Endothelial cell of umbilical vein (primary cell): ENCODE data around the gene AGPAT2. TPM values are rescaled to one million over a fixed set of nuclear protein-coding genes. Genes with fewer than 3 reads are reported as not detected.

ENCODE experiments used
- BruUV-seq: library from RNA; stranded (reverse); fragments of 400-500 nt; replicated peaks from 2 replicates; lab custom pipeline; 2021; lab: Mats Ljungman, UMichigan
- CTCF ChIA-PET: fragments of 300-600, 350-600 bp; sonication (Branson Sonifier 250); formaldehyde crosslinking; loops from one replicate; lab custom pipeline; 2021; ENCODE audit warnings: antibody characterized with exemption, inconsistent platforms; lab: Charles Lee
- POLR2A ChIA-PET: fragments of 300-600, 350-600 bp; sonication (Branson Sonifier 250); formaldehyde crosslinking; loops from one replicate; lab custom pipeline; 2021; ENCODE audit warnings: antibody characterized with exemption, inconsistent platforms; lab: Charles Lee
- DNase-seq: peaks from one replicate; pipeline ENCODE4 v3.0.0-alpha.2; 2011; ENCODE audit warnings: low read depth, low spot score
- FAIRE-seq: peaks from 2 replicates; lab custom pipeline; 2011; peaks lifted over from hg19 to GRCh38; lab: Jason Lieb, UNC
- H2AFZ ChIP-seq: 2 replicates; pipeline ENCODE4 v1.6.0; 2012; ENCODE audit warnings: low read depth, low read length, control low read depth, inconsistent platforms
- H3K27ac ChIP-seq: 2 replicates; pipeline ENCODE4 v1.5.1; 2011; ENCODE audit warnings: low read depth, mild to moderate bottlenecking, control low read depth, low read length, moderate library complexity; ENCODE audit not compliant: insufficient read depth
- H3K27me3 ChIP-seq, 2 experiments: 2 replicates each; pipeline versions ENCODE4 v1.6.0 to v1.6.1; 2011; ENCODE audit warnings: low read length in 2 of 2, mixed read lengths in 1 of 2; ENCODE audit not compliant: control insufficient read depth in 2 of 2, insufficient read depth in 2 of 2
- H3K36me3 ChIP-seq, 2 experiments: 2 replicates in 1 of 2; 3 replicates in 1 of 2; pipeline ENCODE4 v1.5.1; 2011; ENCODE audit warnings: low read length in 2 of 2, mild to moderate bottlenecking in 1 of 2, moderate library complexity in 1 of 2; ENCODE audit not compliant: control insufficient read depth in 2 of 2, insufficient read depth in 2 of 2; ENCODE audit errors: extremely low read depth in 1 of 2
- H3K4me1 ChIP-seq: 3 replicates; pipeline ENCODE4 v1.5.1; 2011; ENCODE audit warnings: mild to moderate bottlenecking, low read length; ENCODE audit not compliant: control insufficient read depth, insufficient read depth; ENCODE audit errors: extremely low read depth
- H3K4me2 ChIP-seq: 2 replicates; pipeline ENCODE4 v1.6.1; 2011; ENCODE audit warnings: low read length, control low read depth, mixed read lengths; ENCODE audit not compliant: insufficient read depth
- H3K4me3 ChIP-seq, 3 experiments: fragments of 200-600 bp in 1 of 3; sonication (generic), shearing (Covaris generic) in 1 of 3; replicated peaks in 1 of 3; 2 replicates each; pipeline ENCODE4 v1.5.1; 2011 to 2016; ENCODE audit warnings: control low read depth in 3 of 3, low read length in 3 of 3, mild to moderate bottlenecking in 2 of 3, inconsistent platforms in 1 of 3, low read depth in 1 of 3, moderate library complexity in 1 of 3; ENCODE audit not compliant: insufficient read depth in 1 of 3
- H3K79me2 ChIP-seq: 2 replicates; pipeline ENCODE4 v1.6.0; 2012; ENCODE audit warnings: low read length, inconsistent platforms; ENCODE audit not compliant: control insufficient read depth, insufficient read depth
- H3K9ac ChIP-seq: replicated peaks from 2 replicates; pipeline ENCODE3; 2011; ENCODE audit warnings: low read length, control low read depth; ENCODE audit not compliant: insufficient read depth; ENCODE audit errors: extremely low read depth
- H3K9me1 ChIP-seq: replicated peaks from 3 replicates; pipeline ENCODE4 v1.6.0; 2011; ENCODE audit warnings: mild to moderate bottlenecking, low read length; ENCODE audit not compliant: control insufficient read depth, insufficient read depth; ENCODE audit errors: extremely low read depth
- H3K9me3 ChIP-seq: replicated peaks from 2 replicates; pipeline ENCODE4 v1.5.1; 2012; ENCODE audit warnings: low read length, inconsistent platforms; ENCODE audit not compliant: control insufficient read depth, insufficient read depth
- H4K20me1 ChIP-seq: replicated peaks from 2 replicates; pipeline ENCODE3; 2011; ENCODE audit warnings: mild to moderate bottlenecking, low read length; ENCODE audit not compliant: control insufficient read depth, insufficient read depth; ENCODE audit errors: extremely low read depth
- CTCF ChIP-seq, 2 donors: IDR thresholded peaks; 1 replicate in 1 of 2; 2 replicates in 1 of 2; pipeline ENCODE4 v1.5.1; 2011; ENCODE audit warnings: low read length in 2 of 2, mild to moderate bottlenecking in 2 of 2, moderate library complexity in 2 of 2, control low read depth in 1 of 2, inconsistent platforms in 1 of 2, low read depth in 1 of 2; ENCODE audit not compliant: insufficient read depth in 1 of 2; ENCODE audit errors: extremely low read depth in 1 of 2
- EZH2 ChIP-seq: IDR thresholded peaks from 2 replicates; pipeline ENCODE4 v1.6.1; 2012; ENCODE audit warnings: borderline replicate concordance, low read depth, mild to moderate bottlenecking, moderate library complexity, low read length, inconsistent platforms; ENCODE audit not compliant: severe bottlenecking
- FOS ChIP-seq: IDR thresholded peaks from 2 replicates; pipeline ENCODE4 v1.6.1; 2011; ENCODE audit warnings: mild to moderate bottlenecking, low read length, moderate library complexity, borderline replicate concordance; ENCODE audit not compliant: insufficient read depth
- GATA2 ChIP-seq: IDR thresholded peaks from 2 replicates; pipeline ENCODE4 v1.7.0; 2011; ENCODE audit warnings: low read depth, mild to moderate bottlenecking, moderate library complexity, mixed read lengths, low read length; ENCODE audit not compliant: insufficient read length, insufficient read depth
- JUN ChIP-seq: IDR thresholded peaks from 2 replicates; pipeline ENCODE4 v1.6.1; 2011; ENCODE audit warnings: borderline replicate concordance, low read depth; ENCODE audit not compliant: insufficient read length, insufficient read depth
- MAX ChIP-seq: IDR thresholded peaks from 2 replicates; pipeline ENCODE4 v1.6.1; 2011; ENCODE audit not compliant: insufficient read depth, insufficient read length
- MYC ChIP-seq: IDR thresholded peaks from one replicate; pipeline ENCODE4 v1.6.1; 2011; ENCODE audit warnings: mild to moderate bottlenecking, low read depth, low read length
- POLR2A ChIP-seq: IDR thresholded peaks from 2 replicates; pipeline ENCODE4 v1.6.1; 2012; ENCODE audit warnings: low read depth, mild to moderate bottlenecking, control low read depth, low read length
- POLR2AphosphoS5 ChIP-seq: IDR thresholded peaks from 2 replicates; pipeline ENCODE4 v1.6.1; 2012; ENCODE audit warnings: low read depth, mild to moderate bottlenecking, control low read depth, low read length, moderate library complexity; ENCODE audit not compliant: insufficient read depth
- dilution Hi-C: fragments of 300-500 bp; cut with MboI; formaldehyde crosslinking; loops from one replicate; pipeline ENCODE4 v1.15.0; 2019; ENCODE audit warnings: low sequenced_read_pairs; ENCODE audit not compliant: extremely low pct_ligation_motif_present
- intact Hi-C: fragments of 100-400 bp; cut with micrococcal nuclease; formaldehyde crosslinking; loops from one replicate; pipeline ENCODE4 v1.10.0; 2022
- polyA plus RNA-seq, 4 experiments: library from polyadenylated mRNA; depleted of rRNA in 3 of 4; stranded (reverse) in 3 of 4; unstranded in 1 of 4; fragments of >200 nt; gene quantifications; 2 replicates each; pipeline versions ENCODE4 v1.2.1 to v1.2.3, GENCODE V29; 2011 to 2012; ENCODE audit warnings: missing spikeins in 1 of 4
- total RNA-seq: library from RNA; stranded (reverse); gene quantifications from 2 replicates; pipeline ENCODE4 v1.2.3, GENCODE V29; 2021

The AGPAT2 gene
- total and polyA plus RNA-seq, 2 donors (not counting 3 experiments of a cell fraction or from before 2014, with no cell fraction given): 45.5 to 55.3 TPM

GRCh38 chr9:136685216-136685615 is 2.0 kb downstream of the AGPAT2 start:
- H3K36me3 ChIP-seq: peaks cover 0 to 4% of the 10 kb centered on the region in 2 experiments
- no peak for FAIRE-seq

More at GRCh38 chr9:136685216-136685615, 2.0 kb downstream of the AGPAT2 start:
- intact Hi-C loops: no loop called here
- DNase-seq: no peak
- Histone ChIP-seq H3K27ac (no peak overlapping the region), H4K20me1 (no peaks in the 10 kb centered on the region), H3K9me3 (no peaks in the 10 kb centered on the region), H3K79me2 (peaks cover 52% of the 10 kb centered on the region), H3K9me1 (no peaks in the 10 kb centered on the region), H3K9ac (no peak overlapping the region), H3K4me2 (no peak overlapping the region), H3K4me1 (peaks cover 13% of the 10 kb centered on the region), H2AFZ (no peak overlapping the region), H3K4me3 (no peak overlapping the region), H3K27me3 (no peaks in the 10 kb centered on the region)
- ChIA-PET CTCF (no interaction called here), POLR2A (no interaction called here)
- BruUV-seq: no TSS peak
- dilution Hi-C loops: no loop called here
- TF ChIP-seq MAX (no peak), POLR2AphosphoS5 (no peak), FOS (no peak), MYC (no peak), GATA2 (no peak), POLR2A (no peak), JUN (no peak), CTCF (IDR thresholded peaks at IDR 0.05; ENCODE audit: extremely low read depth in 1 of 2, insufficient read depth in 1 of 2, low read depth in 1 of 2, low read length in 2 of 2) (no peak), EZH2 (no peak)
